Ishikawa (cell line): Measurements from ENCODE around the gene CMSS1.

Source experiments
- CEBPB ChIP-seq: IDR thresholded peaks from 2 replicates; pipeline ENCODE4 v1.6.1; 2012
- CREB1 ChIP-seq: IDR thresholded peaks from 2 replicates; pipeline ENCODE4 v1.6.1; 2012; ENCODE audit warnings: low read depth
- EGR1 ChIP-seq: IDR thresholded peaks from 2 replicates; pipeline ENCODE4 v1.6.1; 2012
- EP300 ChIP-seq: IDR thresholded peaks from 2 replicates; pipeline ENCODE4 v1.6.1; 2012; ENCODE audit warnings: borderline replicate concordance
- FOXM1 ChIP-seq: IDR thresholded peaks from 2 replicates; pipeline ENCODE4 v1.6.1; 2012; ENCODE audit warnings: low read depth, borderline replicate concordance
- MAX ChIP-seq: IDR thresholded peaks from 2 replicates; pipeline ENCODE4 v1.6.1; 2012
- NFIC ChIP-seq: IDR thresholded peaks from 2 replicates; pipeline ENCODE4 v1.6.1; 2012
- RAD21 ChIP-seq: IDR thresholded peaks from 2 replicates; pipeline ENCODE4 v1.6.1; 2012; ENCODE audit warnings: low read depth
- REST ChIP-seq: IDR thresholded peaks from 2 replicates; pipeline ENCODE4 v1.6.1; 2012; ENCODE audit warnings: low read depth, mild to moderate bottlenecking
- TAF1 ChIP-seq: IDR thresholded peaks from 2 replicates; pipeline ENCODE4 v1.6.1; 2012; ENCODE audit warnings: low read depth, mild to moderate bottlenecking
- TCF12 ChIP-seq: IDR thresholded peaks from 2 replicates; pipeline ENCODE4 v1.6.1; 2012; ENCODE audit warnings: low read depth
- TEAD4 ChIP-seq: IDR thresholded peaks from 2 replicates; pipeline ENCODE4 v1.6.1; 2012
- USF1 ChIP-seq: IDR thresholded peaks from 2 replicates; pipeline ENCODE4 v1.6.1; 2012
- YY1 ChIP-seq: IDR thresholded peaks from 2 replicates; pipeline ENCODE4 v1.6.1; 2012; ENCODE audit warnings: low read depth
- ZBTB7A ChIP-seq: IDR thresholded peaks from 2 replicates; pipeline ENCODE4 v1.6.1; 2012; ENCODE audit warnings: low read depth

Gene CMSS1

GRCh38 chr3:99789011-99789721, 28.5 kb upstream of the CMSS1 start:
- TF ChIP-seq FOXM1 (no peak), RAD21 (peak; percentile 75), TAF1 (no peak)

GRCh38 chr3:99794485-99794884, 23.2 kb upstream of the CMSS1 start:
- TF ChIP-seq CEBPB (no peak), USF1 (no peak), TEAD4 (no peak), NFIC (no peak), ZBTB7A (no peak), YY1 (no peak), REST (no peak), MAX (no peak), RAD21 (no peak), FOXM1 (no peak), TCF12 (no peak), EP300 (no peak), CREB1 (no peak), EGR1 (no peak), TAF1 (no peak)

GRCh38 chr3:99795573-99795972, 22.1 kb upstream of the CMSS1 start:
- TF ChIP-seq USF1: no peak
- no peak for TF ChIP-seq EP300
- no peak for TF ChIP-seq FOXM1

GRCh38 chr3:99799422-99799821, 18.2 kb upstream of the CMSS1 start:
- TF ChIP-seq FOXM1 (no peak), EP300 (no peak), USF1 (no peak), RAD21 (no peak), ZBTB7A (no peak), REST (no peak), YY1 (no peak), TCF12 (no peak)

GRCh38 chr3:99803297-99803696, 14.4 kb upstream of the CMSS1 start:
- no peak for TF ChIP-seq TEAD4
- TF ChIP-seq REST: no peak
- no peak for TF ChIP-seq MAX
- TF ChIP-seq FOXM1: no peak
- no peak for TF ChIP-seq TAF1
- TF ChIP-seq CEBPB: no peak
- TF ChIP-seq TCF12: no peak
- no peak for TF ChIP-seq ZBTB7A
- no peak for TF ChIP-seq EGR1
- no peak for TF ChIP-seq EP300
- no peak for TF ChIP-seq USF1
- TF ChIP-seq NFIC: no peak
